Keratinocyte (primary cell): Measurements from ENCODE around the gene MSX2. TPM values are rescaled to one million over a fixed set of nuclear protein-coding genes. Genes with fewer than 3 reads are reported as not detected.

Source experiments
- DNase-seq: peaks from one replicate; pipeline ENCODE4 v3.0.0-alpha.2; 2011; ENCODE audit warnings: low read depth, missing footprints, low spot score
- FAIRE-seq: peaks from 2 replicates; lab custom pipeline; 2011; peaks lifted over from hg19 to GRCh38; lab: Jason Lieb, UNC
- H2AFZ ChIP-seq: 2 replicates; pipeline ENCODE4 v1.6.0; 2012; ENCODE audit warnings: low read length, control low read depth, inconsistent platforms; ENCODE audit not compliant: control insufficient read depth
- H3K27ac ChIP-seq: 2 replicates; pipeline ENCODE4 v1.5.1; 2011; ENCODE audit warnings: low read length; ENCODE audit not compliant: control insufficient read depth, insufficient read depth
- H3K27me3 ChIP-seq: 3 replicates; pipeline ENCODE4 v1.6.0; 2011; ENCODE audit warnings: low read length; ENCODE audit not compliant: control insufficient read depth, insufficient read depth; ENCODE audit errors: extremely low read depth
- H3K36me3 ChIP-seq, 2 experiments: 2 replicates in 1 of 2; 3 replicates in 1 of 2; pipeline ENCODE4 v1.5.1; 2011; ENCODE audit warnings: low read length in 2 of 2, mild to moderate bottlenecking in 1 of 2; ENCODE audit not compliant: control insufficient read depth in 2 of 2, insufficient read depth in 2 of 2; ENCODE audit errors: extremely low read depth in 1 of 2
- H3K4me1 ChIP-seq: 3 replicates; pipeline ENCODE4 v1.5.1; 2011; ENCODE audit warnings: low read length; ENCODE audit not compliant: control insufficient read depth, insufficient read depth; ENCODE audit errors: extremely low read depth
- H3K4me2 ChIP-seq: 3 replicates; pipeline ENCODE4 v1.6.0; 2011; ENCODE audit warnings: low read depth, low read length; ENCODE audit not compliant: control insufficient read depth, insufficient read depth; ENCODE audit errors: extremely low read depth
- H3K4me3 ChIP-seq, 3 experiments: fragments of 200-600 bp in 1 of 3; sonication (generic) in 1 of 3; 2 replicates in 2 of 3; 3 replicates in 1 of 3; pipeline ENCODE4 v1.5.1; 2011 to 2016; ENCODE audit warnings: low read length in 3 of 3, mild to moderate bottlenecking in 3 of 3, control low read depth in 2 of 3, inconsistent platforms in 1 of 3, low read depth in 1 of 3, mixed read lengths in 1 of 3, mixed run types in 1 of 3, moderate library complexity in 1 of 3; ENCODE audit not compliant: control insufficient read depth in 2 of 3, insufficient read depth in 2 of 3; ENCODE audit errors: extremely low read depth in 1 of 3
- H3K79me2 ChIP-seq: 2 replicates; pipeline ENCODE4 v1.6.0; 2012; ENCODE audit warnings: low read length; ENCODE audit not compliant: control insufficient read depth, insufficient read depth
- H3K9ac ChIP-seq: 3 replicates; pipeline ENCODE4 v1.6.0; 2011; ENCODE audit warnings: low read length; ENCODE audit not compliant: control insufficient read depth, insufficient read depth; ENCODE audit errors: extremely low read depth
- H3K9me1 ChIP-seq: 3 replicates; pipeline ENCODE4 v1.6.0; 2011; ENCODE audit warnings: low read length; ENCODE audit not compliant: control insufficient read depth, insufficient read depth; ENCODE audit errors: extremely low read depth
- H3K9me3 ChIP-seq: 2 replicates; pipeline ENCODE4 v1.5.1; 2012; ENCODE audit warnings: low read depth, low read length; ENCODE audit not compliant: control insufficient read depth
- H4K20me1 ChIP-seq: 3 replicates; pipeline ENCODE4 v1.6.0; 2011; ENCODE audit warnings: low read length; ENCODE audit not compliant: control insufficient read depth, insufficient read depth; ENCODE audit errors: extremely low read depth
- CTCF ChIP-seq, 3 experiments: IDR thresholded peaks in 1 of 3; conservative IDR thresholded peaks in 1 of 3; optimal IDR thresholded peaks in 1 of 3; 2 replicates in 2 of 3; 3 replicates in 1 of 3; pipeline versions ENCODE3 to v1.5.1; 2011; ENCODE audit warnings: low read length in 3 of 3, mild to moderate bottlenecking in 3 of 3, moderate library complexity in 2 of 3, control low read depth in 1 of 3, inconsistent platforms in 1 of 3; ENCODE audit not compliant: insufficient read depth in 2 of 3; ENCODE audit errors: extremely low read depth in 1 of 3
- EZH2 ChIP-seq: IDR thresholded peaks from one replicate; pipeline ENCODE4 v1.6.1; 2012; ENCODE audit warnings: inconsistent platforms, mild to moderate bottlenecking, low read length, moderate library complexity
- dilution Hi-C: fragments of 300-500 bp; cut with MboI; formaldehyde crosslinking; loops from one replicate; pipeline ENCODE4 v1.7.0; 2020; ENCODE audit warnings: low sequenced_read_pairs; ENCODE audit not compliant: extremely low pct_ligation_motif_present
- polyA plus RNA-seq, 5 experiments: library from polyadenylated mRNA; depleted of rRNA in 3 of 5; stranded (reverse) in 3 of 5; stranded (forward) in 1 of 5; unstranded in 1 of 5; fragments of >200 nt; gene quantifications; 1 replicate in 1 of 5; 2 replicates in 3 of 5; 3 replicates in 1 of 5; pipeline versions ENCODE4 v1.2.1 to v1.2.3, GENCODE V29; 2011 to 2012; ENCODE audit warnings: missing spikeins in 2 of 5, low read depth in 1 of 5, low replicate concordance in 1 of 5

MSX2 gene
- polyA plus RNA-seq, 1 donor (not counting 4 experiments of a cell fraction or from before 2014, with no cell fraction given), result 2.7 TPM

GRCh38 chr5:174723979-174724483 is 351 bp upstream of the MSX2 start:
- peaks cover 2% of the 10 kb centered on the region for H3K79me2 ChIP-seq
- FAIRE-seq (no peak), DNase-seq (no peak)
- no peaks in the 10 kb centered on the region for H4K20me1 ChIP-seq
- H3K9me3 ChIP-seq, result no peaks in the 10 kb centered on the region
- peak overlapping the region; percentile 80 to 82 (median 80) for H3K4me3 ChIP-seq
- no peak overlapping the region for H3K27ac ChIP-seq
- no peaks in the 10 kb centered on the region for H3K36me3 ChIP-seq
- peaks cover 40% of the 10 kb centered on the region for H3K27me3 ChIP-seq
- peak overlapping the region; percentile 44 for H3K9ac ChIP-seq
- H3K9me1 ChIP-seq, result no peaks in the 10 kb centered on the region
- TF ChIP-seq EZH2 (no peak), CTCF (optimal IDR thresholded peaks at IDR 0.05 in 1 of 3, IDR thresholded peaks at IDR 0.05 in 1 of 3, conservative IDR thresholded peaks at IDR 0.05 in 1 of 3; ENCODE audit: extremely low read depth in 1 of 3, insufficient read depth in 2 of 3, low read length in 3 of 3) (no peak)
- dilution Hi-C loops, result no loop called here
- H3K4me2 ChIP-seq, result peak overlapping the region; percentile 94
- H2AFZ ChIP-seq, result peak overlapping the region; percentile 89
- peaks cover 21% of the 10 kb centered on the region for H3K4me1 ChIP-seq

DNA sequence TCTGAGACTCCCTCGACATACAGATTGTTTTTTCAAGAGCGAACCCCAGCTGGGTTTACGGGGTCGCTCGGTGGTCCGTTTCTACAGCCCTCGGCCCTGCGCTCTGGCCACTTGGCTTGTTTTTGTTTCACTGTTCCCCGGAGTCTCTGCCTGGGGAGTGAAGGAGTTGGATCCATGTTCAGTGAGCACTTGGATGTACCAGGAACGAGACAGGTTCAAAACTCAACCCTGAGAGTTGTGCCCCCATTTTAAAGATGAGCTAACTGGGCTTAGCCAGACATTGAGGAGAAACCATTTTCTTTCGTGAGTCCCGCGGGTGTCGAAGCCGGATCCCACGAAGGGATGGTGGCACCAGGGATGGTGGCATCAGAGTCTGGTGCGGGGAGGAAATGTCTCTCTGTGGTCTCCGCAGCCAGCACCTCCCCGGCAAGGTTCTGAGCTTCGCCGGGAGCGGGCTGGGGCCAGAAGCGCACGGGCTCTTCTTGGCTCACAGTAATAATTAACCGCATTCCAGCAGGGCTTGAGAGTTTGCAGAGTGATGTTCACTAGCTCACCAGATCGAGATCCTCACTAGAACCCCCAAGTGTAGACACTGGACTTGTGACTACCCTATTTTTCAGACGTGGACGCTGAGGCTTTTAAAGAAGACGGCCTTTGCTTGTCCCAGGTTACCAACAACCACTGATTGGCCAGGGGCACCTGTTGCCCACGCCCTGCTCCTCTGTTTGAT is 1.0 kb downstream of the MSX2 start:
- peak overlapping the region; percentile 84 for H2AFZ ChIP-seq
- H3K9me3 ChIP-seq, result no peaks in the 10 kb centered on the region
- DNase-seq, result no peak
- H3K27me3 ChIP-seq, result peaks cover 27% of the 10 kb centered on the region
- peak overlapping the region; percentile 69 for H3K9ac ChIP-seq
- H3K4me1 ChIP-seq, result peaks cover 21% of the 10 kb centered on the region
- H3K9me1 ChIP-seq, result no peaks in the 10 kb centered on the region
- peaks cover 0 to 2% of the 10 kb centered on the region in 2 experiments for H3K36me3 ChIP-seq
- peak overlapping the region; percentile 80 to 82 (median 80) for H3K4me3 ChIP-seq
- dilution Hi-C loops, result no loop called here
- no peak overlapping the region for H3K27ac ChIP-seq
- no peak for FAIRE-seq
- H3K4me2 ChIP-seq, result peak overlapping the region; percentile 94
- TF ChIP-seq EZH2, result no peak
- TF ChIP-seq CTCF (optimal IDR thresholded peaks at IDR 0.05 in 1 of 3, IDR thresholded peaks at IDR 0.05 in 1 of 3, conservative IDR thresholded peaks at IDR 0.05 in 1 of 3; ENCODE audit: extremely low read depth in 1 of 3, insufficient read depth in 2 of 3, low read length in 3 of 3), result no peak
- no peaks in the 10 kb centered on the region for H4K20me1 ChIP-seq
- H3K79me2 ChIP-seq, result peaks cover 2% of the 10 kb centered on the region
